HCT116 (cell line): ENCODE data around the gene WFDC6. TPM values are rescaled to one million over a fixed set of nuclear protein-coding genes. Genes with fewer than 3 reads are reported as not detected.

Experiments
- ATAC-seq: fragments of 200-7000 bp; cut with Tn5 transposase; 2 replicates; pipeline ENCODE4 v1.9.1; 2020; ENCODE audit warnings: mild to moderate bottlenecking, moderate library complexity
- BruUV-seq: library from RNA; stranded (reverse); fragments of 400-500 nt; replicated peaks from 2 replicates; lab custom pipeline; 2021; lab: Mats Ljungman, UMichigan
- CTCF ChIA-PET: fragments of 300-600 bp; sonication (Branson Sonifier 250); formaldehyde crosslinking; loops from one replicate; lab custom pipeline; 2021; ENCODE audit warnings: antibody characterized with exemption; lab: Charles Lee
- POLR2A ChIA-PET: fragments of 300-600, 350-600 bp; sonication (Branson Sonifier 250); formaldehyde crosslinking; loops from one replicate; lab custom pipeline; 2021; ENCODE audit warnings: antibody characterized with exemption; lab: Charles Lee
- RAD21 ChIA-PET, 2 experiments: fragments of 300-600 bp; sonication (Branson Sonifier 250); formaldehyde crosslinking; loops; one replicate each; lab custom pipeline; 2023; ENCODE audit warnings: low total read pairs in 2 of 2; ENCODE audit not compliant: uncharacterized antibody in 2 of 2, unreplicated experiment in 2 of 2, low non-redundant PET in 1 of 2; lab: Charles Lee
- DNase-seq: peaks from one replicate; pipeline ENCODE4 v3.0.0-alpha.2; 2010; ENCODE audit warnings: low read depth, low spot score
- H2AFZ ChIP-seq: fragments of 200-600 bp; shearing (Covaris generic), sonication (generic); 2 replicates; pipeline ENCODE4 v1.6.1; 2017; ENCODE audit warnings: low read depth, mixed run types, mixed read lengths, antibody characterized with exemption, low read length; ENCODE audit not compliant: poor library complexity, severe bottlenecking
- H3K27ac ChIP-seq: 2 replicates; pipeline ENCODE4 v1.5.1; 2012; ENCODE audit warnings: low read depth, low read length
- H3K27me3 ChIP-seq: fragments of 200-600 bp; sonication (generic); 2 replicates; pipeline ENCODE4 v1.6.1; 2016; ENCODE audit warnings: mixed run types, low read length, mixed read lengths; ENCODE audit not compliant: insufficient read depth
- H3K36me3 ChIP-seq, 2 experiments: fragments of 200-500 bp in 1 of 2; fragments of 200-600 bp in 1 of 2; sonication (Bioruptor generic) in 1 of 2; sonication (generic) in 1 of 2; 2 replicates each; pipeline versions ENCODE4 v1.5.1 to v1.6.1; 2014 to 2016; ENCODE audit warnings: low read length in 2 of 2, inconsistent platforms in 1 of 2, mixed read lengths in 1 of 2, mixed run types in 1 of 2; ENCODE audit not compliant: insufficient read depth in 2 of 2, control insufficient read depth in 1 of 2
- H3K4me1 ChIP-seq, 2 experiments: fragments of 200-600 bp in 1 of 2; sonication (generic) in 1 of 2; 2 replicates each; pipeline versions ENCODE4 v1.5.1 to v1.6.1; 2012 to 2017; ENCODE audit warnings: low read length in 2 of 2, inconsistent platforms in 1 of 2, mild to moderate bottlenecking in 1 of 2, mixed read lengths in 1 of 2, mixed run types in 1 of 2, moderate library complexity in 1 of 2; ENCODE audit not compliant: insufficient read depth in 2 of 2, control insufficient read depth in 1 of 2
- H3K4me2 ChIP-seq: fragments of 200-600 bp; sonication (generic); 2 replicates; pipeline ENCODE4 v1.6.1; 2017; ENCODE audit warnings: mixed run types, low read length, mixed read lengths
- H3K4me3 ChIP-seq, 2 experiments: fragments of 200-600 bp in 1 of 2; sonication (generic) in 1 of 2; replicated peaks in 1 of 2; 2 replicates each; pipeline ENCODE4 v1.5.1; 2011 to 2016; ENCODE audit warnings: low read length in 2 of 2, control low read depth in 1 of 2, low read depth in 1 of 2, mild to moderate bottlenecking in 1 of 2, mixed read lengths in 1 of 2, mixed run types in 1 of 2
- H3K79me2 ChIP-seq: fragments of 200-600 bp; sonication (generic); 2 replicates; pipeline ENCODE4 v1.6.1; 2017; ENCODE audit warnings: mild to moderate bottlenecking, mixed run types, low read length, moderate library complexity, mixed read lengths; ENCODE audit not compliant: insufficient read depth
- H3K9ac ChIP-seq: fragments of 200-600 bp; sonication (generic); 2 replicates; pipeline ENCODE4 v1.6.1; 2016; ENCODE audit warnings: low read length, mixed read lengths
- H3K9me2 ChIP-seq: fragments of 200-600 bp; sonication (generic), shearing (Covaris generic); 2 replicates; pipeline ENCODE4 v1.6.1; 2017; ENCODE audit warnings: mixed run types, mild to moderate bottlenecking, moderate library complexity; ENCODE audit not compliant: insufficient read depth
- H3K9me3 ChIP-seq, 2 experiments: fragments of 200-500 bp in 1 of 2; fragments of 200-600 bp in 1 of 2; sonication (Bioruptor generic) in 1 of 2; sonication (generic) in 1 of 2; 2 replicates each; pipeline ENCODE4 v1.6.1; 2014 to 2017; ENCODE audit warnings: low read length in 2 of 2, mixed read lengths in 2 of 2, inconsistent platforms in 1 of 2, low read depth in 1 of 2, mild to moderate bottlenecking in 1 of 2, mixed run types in 1 of 2, moderate library complexity in 1 of 2; ENCODE audit not compliant: control insufficient read depth in 1 of 2, insufficient read depth in 1 of 2
- H4K20me1 ChIP-seq: fragments of 200-600 bp; sonication (generic), shearing (Covaris generic); 2 replicates; pipeline ENCODE4 v1.6.1; 2017; ENCODE audit warnings: mixed run types, mild to moderate bottlenecking, moderate library complexity; ENCODE audit not compliant: insufficient read depth
- EZH2 ChIP-seq: fragments of 200-600 bp; sonication (generic); IDR thresholded peaks from 2 replicates; pipeline ENCODE4 v1.6.1; 2017; ENCODE audit warnings: antibody characterized with exemption, mixed run types
- JUND ChIP-seq: IDR thresholded peaks from 2 replicates; pipeline ENCODE4 v1.6.1; 2012
- POLR2A ChIP-seq: IDR thresholded peaks from 2 replicates; pipeline ENCODE4 v1.7.0; 2011; ENCODE audit warnings: borderline replicate concordance; ENCODE audit not compliant: insufficient read depth, insufficient read length; ENCODE audit errors: extremely low read depth
- SIN3A ChIP-seq: IDR thresholded peaks from 2 replicates; pipeline ENCODE4 v1.6.1; 2012; ENCODE audit warnings: low read depth
- SP1 ChIP-seq: IDR thresholded peaks from 2 replicates; pipeline ENCODE4 v1.6.1; 2012; ENCODE audit warnings: low read depth
- intact Hi-C: fragments of 100-400 bp; cut with micrococcal nuclease; formaldehyde crosslinking; loops from 2 replicates; pipeline ENCODE4 v1.10.0; 2022
- total RNA-seq: library from RNA; stranded (reverse); gene quantifications from one replicate; pipeline ENCODE4 v1.2.1, GENCODE V29; 2021; ENCODE audit not compliant: unreplicated experiment
- TF ChIP-seq, protein P1 (sequence below): IDR thresholded peaks from 2 replicates; pipeline ENCODE4 v1.6.1; 2012
- TF ChIP-seq, protein P2 (sequence below): IDR thresholded peaks from 2 replicates; pipeline ENCODE4 v1.6.1; 2012; ENCODE audit warnings: low read depth
- TF ChIP-seq, protein P3 (sequence below): IDR thresholded peaks from 2 replicates; pipeline ENCODE4 v1.6.1; 2012

Gene WFDC6
- total RNA-seq, 1 experiment from 2014 or later, result not detected

DNA sequence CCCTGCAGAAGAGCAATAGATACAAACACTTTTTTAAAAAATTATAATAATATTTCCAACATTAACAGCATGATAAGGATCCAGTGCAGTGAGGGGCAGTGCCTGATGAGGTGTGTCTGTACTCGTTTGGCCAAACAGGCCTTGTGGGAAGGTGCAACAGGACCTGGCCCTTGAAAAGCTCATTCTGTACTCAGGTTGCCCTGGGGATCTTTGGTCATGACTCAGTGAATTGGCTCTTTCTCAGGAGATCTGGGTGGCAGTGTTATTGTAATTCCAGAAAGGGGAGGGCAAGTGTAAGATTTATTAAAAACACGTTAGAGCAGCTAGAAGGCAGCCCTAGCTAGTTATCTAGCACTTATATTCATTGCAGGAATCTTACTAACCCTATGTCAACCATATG is 21.0 kb downstream of the WFDC6 start:
- H4K20me1 ChIP-seq, result no peaks in the 10 kb centered on the region
- H2AFZ ChIP-seq, result no peak overlapping the region
- H3K27ac ChIP-seq, result no peak overlapping the region
- H3K27me3 ChIP-seq, result peaks cover 22% of the 10 kb centered on the region; the same call in 1 of the 2 replicates
- H3K4me2 ChIP-seq, result no peak overlapping the region; the same call in 1 of the 2 replicates
- POLR2A ChIA-PET, result interaction anchor here (0.9 kb wide), 1 partner anchor 59 kb away, joined by 3 read pairs; no protein-coding TSS in a partner anchor
- no peak overlapping the region for H3K4me3 ChIP-seq
- CTCF ChIA-PET, result no interaction called here
- H3K36me3 ChIP-seq, result no peaks in the 10 kb centered on the region
- intact Hi-C loops, result no loop called here
- DNase-seq (no peak), ATAC-seq (peak; percentile 69; the same call in 1 of the 2 replicates)
- no peaks in the 10 kb centered on the region for H3K9me2 ChIP-seq
- no peak overlapping the region for H3K9ac ChIP-seq
- RAD21 ChIA-PET, result interaction anchor here in 1 of 2 experiments (0.7 kb wide), 1 partner anchor 65 kb away, joined by 4 read pairs; no protein-coding TSS in a partner anchor
- H3K9me3 ChIP-seq, result no peaks in the 10 kb centered on the region
- no TSS peak for BruUV-seq
- H3K79me2 ChIP-seq, result no peaks in the 10 kb centered on the region
- peaks cover 0 to 5% of the 10 kb centered on the region in 2 experiments; a peak in 1 of 4 replicates for H3K4me1 ChIP-seq
- TF ChIP-seq EZH2 (no peak), JUND (no peak), SP1 (peak; percentile 21; the same call in 1 of the 2 replicates), POLR2A (no peak), SIN3A (no peak)
- TF ChIP-seq, protein P1, sequence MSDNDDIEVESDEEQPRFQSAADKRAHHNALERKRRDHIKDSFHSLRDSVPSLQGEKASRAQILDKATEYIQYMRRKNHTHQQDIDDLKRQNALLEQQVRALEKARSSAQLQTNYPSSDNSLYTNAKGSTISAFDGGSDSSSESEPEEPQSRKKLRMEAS, result no peak
- TF ChIP-seq, protein P2, sequence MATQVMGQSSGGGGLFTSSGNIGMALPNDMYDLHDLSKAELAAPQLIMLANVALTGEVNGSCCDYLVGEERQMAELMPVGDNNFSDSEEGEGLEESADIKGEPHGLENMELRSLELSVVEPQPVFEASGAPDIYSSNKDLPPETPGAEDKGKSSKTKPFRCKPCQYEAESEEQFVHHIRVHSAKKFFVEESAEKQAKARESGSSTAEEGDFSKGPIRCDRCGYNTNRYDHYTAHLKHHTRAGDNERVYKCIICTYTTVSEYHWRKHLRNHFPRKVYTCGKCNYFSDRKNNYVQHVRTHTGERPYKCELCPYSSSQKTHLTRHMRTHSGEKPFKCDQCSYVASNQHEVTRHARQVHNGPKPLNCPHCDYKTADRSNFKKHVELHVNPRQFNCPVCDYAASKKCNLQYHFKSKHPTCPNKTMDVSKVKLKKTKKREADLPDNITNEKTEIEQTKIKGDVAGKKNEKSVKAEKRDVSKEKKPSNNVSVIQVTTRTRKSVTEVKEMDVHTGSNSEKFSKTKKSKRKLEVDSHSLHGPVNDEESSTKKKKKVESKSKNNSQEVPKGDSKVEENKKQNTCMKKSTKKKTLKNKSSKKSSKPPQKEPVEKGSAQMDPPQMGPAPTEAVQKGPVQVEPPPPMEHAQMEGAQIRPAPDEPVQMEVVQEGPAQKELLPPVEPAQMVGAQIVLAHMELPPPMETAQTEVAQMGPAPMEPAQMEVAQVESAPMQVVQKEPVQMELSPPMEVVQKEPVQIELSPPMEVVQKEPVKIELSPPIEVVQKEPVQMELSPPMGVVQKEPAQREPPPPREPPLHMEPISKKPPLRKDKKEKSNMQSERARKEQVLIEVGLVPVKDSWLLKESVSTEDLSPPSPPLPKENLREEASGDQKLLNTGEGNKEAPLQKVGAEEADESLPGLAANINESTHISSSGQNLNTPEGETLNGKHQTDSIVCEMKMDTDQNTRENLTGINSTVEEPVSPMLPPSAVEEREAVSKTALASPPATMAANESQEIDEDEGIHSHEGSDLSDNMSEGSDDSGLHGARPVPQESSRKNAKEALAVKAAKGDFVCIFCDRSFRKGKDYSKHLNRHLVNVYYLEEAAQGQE, result no peak
- TF ChIP-seq, protein P3, sequence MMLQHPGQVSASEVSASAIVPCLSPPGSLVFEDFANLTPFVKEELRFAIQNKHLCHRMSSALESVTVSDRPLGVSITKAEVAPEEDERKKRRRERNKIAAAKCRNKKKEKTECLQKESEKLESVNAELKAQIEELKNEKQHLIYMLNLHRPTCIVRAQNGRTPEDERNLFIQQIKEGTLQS, result no peak
- TF ChIP-seq, all 23 proteins: peak for 1
